Keratinocyte (primary cell): Measurements from ENCODE around the gene DDAH2.

Experiments used
- CTCF ChIP-seq, 3 experiments: IDR thresholded peaks in 1 of 3; conservative IDR thresholded peaks in 1 of 3; optimal IDR thresholded peaks in 1 of 3; 2 replicates in 2 of 3; 3 replicates in 1 of 3; pipeline versions ENCODE3 to v1.5.1; 2011; ENCODE audit warnings: low read length in 3 of 3, mild to moderate bottlenecking in 3 of 3, moderate library complexity in 2 of 3, control low read depth in 1 of 3, inconsistent platforms in 1 of 3; ENCODE audit not compliant: insufficient read depth in 2 of 3; ENCODE audit errors: extremely low read depth in 1 of 3
- EZH2 ChIP-seq: IDR thresholded peaks from one replicate; pipeline ENCODE4 v1.6.1; 2012; ENCODE audit warnings: inconsistent platforms, mild to moderate bottlenecking, low read length, moderate library complexity

- TF ChIP-seq CTCF (optimal IDR thresholded peaks at IDR 0.05 in 1 of 3, IDR thresholded peaks at IDR 0.05 in 1 of 3, conservative IDR thresholded peaks at IDR 0.05 in 1 of 3; ENCODE audit: extremely low read depth in 1 of 3, insufficient read depth in 2 of 3, low read length in 3 of 3) (no peak), EZH2 (no peak)
Observed at GRCh38 chr6:31767096-31767645, 38.1 kb upstream of the DDAH2 start.
